Right forelimb (tissue), 1 donor: ENCODE measurements around the gene RYR2.
"Not testable (repeated sequence)": the region's sequence is repeated elsewhere in the genome, so short reads cannot be mapped to it uniquely, and the experiment has no call there.

Experiments used
- DNase-seq: peaks from one replicate; pipeline ENCODE4 v3.0.0-alpha.2; 2018

RYR2 gene

DNA sequence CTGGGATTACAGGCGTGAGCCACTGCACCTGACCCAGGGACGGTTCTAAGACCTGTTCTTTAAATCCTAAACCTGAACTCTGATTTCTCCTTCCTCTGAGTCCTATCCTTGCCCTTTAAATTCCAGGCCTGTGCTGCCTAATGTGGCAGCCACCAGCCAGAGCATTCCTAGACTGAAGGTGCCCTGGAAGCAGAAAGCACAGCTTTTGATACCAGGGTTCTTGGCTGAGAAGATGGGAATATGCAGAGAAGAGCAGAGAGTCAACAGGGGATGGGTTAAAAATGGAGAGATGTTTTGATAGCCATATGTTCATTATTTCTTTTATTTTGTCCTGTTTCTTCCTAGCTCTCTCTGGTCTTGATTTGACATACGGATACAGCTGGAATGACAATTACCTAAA, 49.7 kb downstream of the RYR2 start:
- no peak for DNase-seq

- no peak for DNase-seq
These were observed 51.7 kb downstream of the RYR2 start for GRCh38 chr1:237093691-237094090.

- DNase-seq: no peak
These were observed 56.6 kb downstream of the RYR2 start for GRCh38 chr1:237098541-237098940.

DNA sequence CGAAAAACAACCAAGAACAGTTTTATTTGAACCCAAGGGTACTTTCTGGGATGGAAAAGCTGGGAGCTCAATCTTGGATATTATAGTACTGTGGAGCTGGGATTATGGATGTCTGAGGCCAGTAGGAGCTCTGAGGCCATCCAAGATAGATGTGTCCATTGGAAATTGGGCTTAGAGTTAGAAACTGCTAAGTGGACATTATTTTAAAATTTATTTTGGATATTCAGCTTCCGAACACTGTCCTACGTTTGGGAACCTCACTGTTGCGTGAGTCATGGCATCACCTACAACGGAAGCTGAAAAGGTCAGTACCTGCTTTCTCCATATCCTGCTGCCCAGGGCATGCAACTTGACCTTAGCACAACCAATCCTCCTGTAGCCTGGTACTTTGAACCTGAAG, 61.0 kb downstream of the RYR2 start:
- DNase-seq: no peak

GRCh38 chr1:237104096-237104495, 62.1 kb downstream of the RYR2 start:
- no peak for DNase-seq

DNA sequence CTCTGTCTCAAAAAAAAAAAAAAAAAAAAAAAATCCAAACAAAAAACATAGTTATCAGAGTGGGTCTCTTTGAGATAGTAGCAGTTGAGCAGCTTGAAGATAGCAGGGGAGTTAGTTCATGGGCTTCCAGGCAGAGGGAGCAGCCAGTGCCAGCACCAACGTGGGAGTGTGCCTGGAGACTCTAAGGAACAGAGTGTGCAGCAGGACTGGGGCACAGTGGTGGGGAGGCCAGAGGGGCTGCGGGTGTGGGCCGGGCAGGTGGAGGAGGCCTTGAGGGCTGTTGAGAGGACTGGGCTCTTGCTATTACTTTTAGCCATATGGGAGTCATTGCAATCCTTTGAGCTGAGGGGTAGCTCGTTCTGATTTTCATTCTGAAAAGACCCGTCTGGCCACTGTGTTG, 63.8 kb downstream of the RYR2 start:
- DNase-seq: no peak

- no peak for DNase-seq
These were observed 66.5 kb downstream of the RYR2 start for GRCh38 chr1:237108297-237109040.

GRCh38 chr1:237111807-237112206, 69.8 kb downstream of the RYR2 start:
- no peak for DNase-seq

DNA sequence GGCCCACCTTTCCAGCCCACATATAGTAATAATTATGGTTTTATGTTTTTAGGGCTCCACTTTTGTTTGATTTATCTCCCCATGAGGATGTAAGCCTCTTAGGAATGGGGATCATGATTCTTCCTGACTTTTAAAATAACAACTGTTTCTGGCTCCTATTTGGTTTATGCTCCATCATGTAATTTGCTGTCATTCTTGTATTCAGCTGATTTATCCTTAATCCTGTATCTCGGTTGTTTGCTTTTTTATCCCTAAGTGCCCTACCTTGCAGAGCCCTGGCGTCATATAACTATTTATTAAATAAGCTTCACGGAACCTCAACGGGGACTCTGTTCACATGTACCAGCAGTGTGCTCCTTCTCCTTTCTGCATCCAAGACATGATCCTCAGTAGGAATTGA, 70.7 kb downstream of the RYR2 start:
- DNase-seq: no peak

GRCh38 chr1:237115035-237115434, 73.1 kb downstream of the RYR2 start:
- DNase-seq: no peak

- no peak for DNase-seq
These were observed 77.1 kb downstream of the RYR2 start for GRCh38 chr1:237119091-237119490.

- DNase-seq: no peak
These were observed 78.7 kb downstream of the RYR2 start for GRCh38 chr1:237120683-237121082.

DNA sequence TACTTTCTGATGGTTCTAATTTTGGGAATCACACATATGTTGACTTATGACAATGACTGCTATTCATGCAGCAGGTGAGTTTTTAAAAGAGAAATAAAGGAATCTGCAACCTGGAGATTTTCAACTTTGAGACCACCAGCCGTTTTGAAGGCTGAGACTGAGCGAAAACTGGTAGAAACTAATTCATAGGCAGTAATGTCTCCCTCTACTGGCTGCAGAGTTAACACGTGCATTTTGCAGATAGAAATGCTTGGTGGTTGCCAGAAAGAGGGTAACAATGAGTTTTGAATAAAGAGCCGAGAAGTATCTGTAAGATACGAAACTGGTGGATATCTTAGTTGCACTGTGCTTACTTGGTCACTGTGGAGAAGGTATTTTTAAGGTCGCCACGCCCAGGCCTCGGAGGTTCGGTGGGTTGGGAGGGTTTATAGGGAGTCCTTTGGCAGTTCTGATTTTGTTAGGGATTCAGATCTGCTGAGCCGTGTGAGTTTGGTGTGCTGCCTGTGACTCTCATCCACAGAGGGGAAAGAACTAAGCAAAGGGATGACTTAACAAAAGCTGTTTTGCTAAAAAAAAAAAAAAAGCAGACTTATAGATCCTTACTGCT, 83.0 kb downstream of the RYR2 start:
- no peak for DNase-seq

DNA sequence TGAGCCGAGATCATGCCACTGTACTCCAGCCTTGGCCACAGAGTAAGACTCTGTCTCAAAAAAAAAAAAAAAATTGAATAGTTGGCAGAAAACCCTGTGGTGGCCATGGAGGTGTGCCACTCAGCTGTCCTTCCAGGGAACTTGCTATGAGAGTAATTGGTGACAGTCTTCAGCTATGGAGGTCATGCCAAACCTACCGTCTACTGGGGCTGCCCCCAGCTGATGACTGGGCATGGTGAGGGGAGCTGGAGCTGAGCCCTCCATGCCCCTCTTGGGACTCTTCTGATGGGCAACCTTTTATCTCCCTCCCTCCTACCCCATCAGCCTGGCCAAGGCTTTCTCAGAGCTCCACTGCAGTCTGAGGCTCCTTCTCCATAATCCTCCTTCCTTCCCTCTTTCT, 84.2 kb downstream of the RYR2 start:
- DNase-seq: no peak

DNA sequence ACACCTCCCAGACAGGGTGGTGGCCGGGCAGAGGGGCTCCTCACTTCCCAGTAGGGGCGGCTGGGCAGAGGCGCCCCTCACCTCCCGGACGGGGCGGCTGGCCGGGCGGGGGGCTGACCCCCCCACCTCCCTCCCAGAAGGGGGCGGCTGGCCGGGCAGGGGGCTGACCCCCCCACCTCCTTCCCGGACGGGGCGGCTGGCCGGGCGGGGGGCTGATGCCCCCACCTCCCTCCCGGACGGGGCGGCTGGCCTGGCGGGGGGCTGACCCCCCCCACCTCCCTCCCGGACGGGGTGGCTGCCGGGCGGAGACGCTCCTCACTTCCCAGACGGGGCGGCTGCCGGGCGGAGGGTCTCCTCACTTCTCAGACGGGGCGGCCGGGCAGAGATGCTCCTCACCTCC, 85.3 kb downstream of the RYR2 start:
- DNase-seq: not testable (repeated sequence)

DNA sequence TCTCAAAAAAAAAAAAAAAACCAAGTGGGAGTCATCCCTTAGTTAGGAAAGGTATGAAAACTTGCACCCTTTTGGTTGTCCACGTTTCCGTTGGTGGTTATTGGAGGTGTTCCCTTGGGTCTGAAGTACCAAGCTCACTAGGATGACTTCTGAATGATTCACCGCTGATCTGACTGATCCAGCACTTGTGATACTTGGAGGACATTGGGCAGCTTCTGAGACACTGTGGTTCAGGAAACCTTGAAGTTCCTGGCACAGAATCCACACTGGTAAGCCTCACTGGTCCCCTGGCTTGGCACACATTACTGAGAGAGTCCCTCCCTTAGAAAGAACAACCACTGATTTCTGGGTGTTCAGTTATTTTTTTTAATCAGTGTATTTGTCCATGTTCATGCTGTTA, 91.9 kb downstream of the RYR2 start:
- no peak for DNase-seq

GRCh38 chr1:237134929-237135328, 92.9 kb downstream of the RYR2 start:
- no peak for DNase-seq

DNA sequence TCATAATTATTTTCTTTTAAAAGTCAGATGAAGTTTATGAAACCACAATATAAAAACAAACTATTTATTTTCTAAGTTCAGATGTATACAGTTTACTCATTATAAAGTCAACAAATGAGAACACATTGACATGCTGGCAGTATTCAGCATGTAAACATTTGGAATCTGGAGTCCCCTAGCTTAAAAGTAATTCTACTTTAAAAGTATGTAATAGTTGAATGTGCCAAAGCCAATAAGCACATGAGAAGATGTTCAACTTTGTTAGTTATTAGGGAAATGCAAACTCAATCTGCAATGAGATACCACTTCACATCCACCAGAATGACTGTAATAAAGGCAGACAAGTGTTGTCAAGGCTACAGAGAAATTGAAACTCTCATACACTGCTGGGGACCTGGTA, 96.6 kb downstream of the RYR2 start:
- no peak for DNase-seq

DNA sequence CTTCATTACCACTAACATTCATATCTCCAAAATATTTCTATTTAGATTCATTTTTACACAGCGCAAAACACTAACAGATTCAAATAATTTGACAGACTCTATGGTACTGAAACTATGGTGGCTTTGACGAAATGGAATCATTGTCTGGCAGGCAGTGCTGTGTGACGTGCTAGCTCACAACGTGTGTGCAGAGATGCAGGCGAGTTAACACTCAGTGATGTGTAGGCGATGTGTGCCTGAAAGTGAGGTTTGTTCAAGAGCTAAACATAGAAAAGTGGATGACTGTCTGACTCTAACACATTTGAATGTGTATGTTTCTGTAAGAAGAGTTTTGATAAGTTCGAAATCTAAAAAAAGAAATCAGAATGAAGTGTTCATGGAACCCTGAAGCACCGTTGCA, 97.7 kb downstream of the RYR2 start:
- DNase-seq: no peak

- DNase-seq: no peak
These were observed 99.0 kb downstream of the RYR2 start for GRCh38 chr1:237140986-237141385.

DNA sequence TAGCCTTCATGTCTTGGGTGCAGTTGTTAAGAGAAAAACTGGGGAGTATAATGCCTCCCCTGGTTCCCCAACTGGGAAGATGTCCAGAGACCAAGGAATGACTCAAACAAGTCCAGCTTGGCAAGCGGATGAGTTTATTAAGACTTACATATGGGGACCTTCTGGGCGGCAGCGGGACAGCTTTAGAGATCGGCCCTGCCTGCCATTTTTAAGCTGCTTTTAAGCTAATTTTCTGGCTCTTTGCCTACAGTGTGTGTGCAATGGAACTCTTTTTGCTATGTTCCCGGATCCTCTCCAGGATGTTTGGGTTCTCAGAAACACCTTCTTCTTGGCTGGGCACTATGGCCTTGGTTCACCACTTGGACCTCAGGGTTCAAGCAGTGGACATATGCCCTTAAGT, 99.5 kb downstream of the RYR2 start:
- DNase-seq: no peak

- no peak for DNase-seq
These were observed 103.6 kb downstream of the RYR2 start for GRCh38 chr1:237145379-237146135.

- DNase-seq: no peak
These were observed 104.3 kb downstream of the RYR2 start for GRCh38 chr1:237146241-237146640.

DNA sequence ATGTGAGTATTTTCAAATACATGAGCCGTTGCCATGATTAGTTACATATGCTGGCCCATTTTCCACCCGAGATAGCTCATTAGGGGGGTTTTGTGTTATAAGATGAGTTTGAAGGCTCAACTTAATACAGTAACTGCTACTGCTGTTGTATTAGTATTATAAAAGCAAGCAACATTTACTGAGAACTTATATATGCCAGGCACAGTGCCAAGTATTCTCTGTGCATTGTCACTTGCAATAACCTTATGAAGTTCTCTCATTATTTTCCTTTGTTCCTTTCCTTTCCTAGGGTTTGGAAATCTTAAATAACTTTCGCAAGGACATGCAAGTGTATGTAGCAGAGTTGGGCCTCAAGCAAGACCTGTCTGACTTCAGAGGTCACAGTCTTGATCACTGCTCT, 107.9 kb downstream of the RYR2 start:
- no peak for DNase-seq
